Upper lobe of left lung (tissue), 4 donors: Measurements from ENCODE around the gene NOP56.

Source experiments
- POLR2AphosphoS5 ChIP-seq, 2 donors: sonication (generic); formaldehyde crosslinking; IDR thresholded peaks; one replicate each; pipeline ENCODE4 v1.5.1; 2017; ENCODE audit warnings: antibody characterized with exemption in 2 of 2
- TF ChIP-seq, protein P1 (sequence below), 6 experiments: fragments of 450-650 bp in 4 of 6; fragments of 200-600 bp in 2 of 6; sonication (generic) in 2 of 6; IDR thresholded peaks; one replicate each; pipeline ENCODE4 v1.5.1; 2016 to 2019; ENCODE audit warnings: antibody characterized with exemption in 6 of 6

DNA sequence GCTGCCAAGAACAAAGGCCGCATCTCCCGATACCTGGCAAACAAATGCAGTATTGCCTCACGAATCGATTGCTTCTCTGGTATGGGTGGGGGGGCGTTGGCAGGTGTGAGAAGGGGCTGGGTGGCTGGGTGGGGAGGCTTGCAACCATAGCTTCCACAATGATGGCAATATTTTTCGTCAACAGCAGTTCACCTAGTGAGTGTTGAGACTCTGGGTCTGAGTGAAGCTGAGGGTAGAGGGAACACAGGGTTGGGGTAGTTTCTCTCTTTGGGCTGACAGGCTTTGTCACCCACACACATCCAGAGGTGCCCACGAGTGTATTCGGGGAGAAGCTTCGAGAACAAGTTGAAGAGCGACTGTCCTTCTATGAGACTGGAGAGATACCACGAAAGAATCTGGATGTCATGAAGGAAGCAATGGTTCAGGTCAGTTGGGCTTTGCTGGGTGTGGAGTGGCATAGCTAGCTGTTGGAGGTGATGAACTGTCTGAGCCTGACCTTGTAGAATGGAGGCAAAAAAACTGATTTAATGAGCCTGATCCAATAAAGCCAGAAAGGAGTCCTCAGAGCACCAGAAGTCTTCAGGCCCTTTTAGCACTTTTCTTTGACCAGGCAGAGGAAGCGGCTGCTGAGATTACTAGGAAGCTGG lies 4.2 kb downstream of the NOP56 start:
- TF ChIP-seq, protein P1, sequence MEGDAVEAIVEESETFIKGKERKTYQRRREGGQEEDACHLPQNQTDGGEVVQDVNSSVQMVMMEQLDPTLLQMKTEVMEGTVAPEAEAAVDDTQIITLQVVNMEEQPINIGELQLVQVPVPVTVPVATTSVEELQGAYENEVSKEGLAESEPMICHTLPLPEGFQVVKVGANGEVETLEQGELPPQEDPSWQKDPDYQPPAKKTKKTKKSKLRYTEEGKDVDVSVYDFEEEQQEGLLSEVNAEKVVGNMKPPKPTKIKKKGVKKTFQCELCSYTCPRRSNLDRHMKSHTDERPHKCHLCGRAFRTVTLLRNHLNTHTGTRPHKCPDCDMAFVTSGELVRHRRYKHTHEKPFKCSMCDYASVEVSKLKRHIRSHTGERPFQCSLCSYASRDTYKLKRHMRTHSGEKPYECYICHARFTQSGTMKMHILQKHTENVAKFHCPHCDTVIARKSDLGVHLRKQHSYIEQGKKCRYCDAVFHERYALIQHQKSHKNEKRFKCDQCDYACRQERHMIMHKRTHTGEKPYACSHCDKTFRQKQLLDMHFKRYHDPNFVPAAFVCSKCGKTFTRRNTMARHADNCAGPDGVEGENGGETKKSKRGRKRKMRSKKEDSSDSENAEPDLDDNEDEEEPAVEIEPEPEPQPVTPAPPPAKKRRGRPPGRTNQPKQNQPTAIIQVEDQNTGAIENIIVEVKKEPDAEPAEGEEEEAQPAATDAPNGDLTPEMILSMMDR (IDR thresholded peaks at IDR 0.05), result no peak
- TF ChIP-seq POLR2AphosphoS5 (IDR thresholded peaks at IDR 0.05), result no peak
